K562 treated with DMSO at 1 percent for 48 hours (cell line): ENCODE measurements around the gene FBXW2. TPM values are rescaled to one million over a fixed set of nuclear protein-coding genes. Genes with fewer than 3 reads are reported as not detected.

Source experiments
- total RNA-seq: library from RNA; unstranded; fragments of 300-600 nt; gene quantifications from 2 replicates; pipeline ENCODE4 v1.2.3, GENCODE V29; 2022; ENCODE audit warnings: low replicate concordance; ENCODE audit errors: extremely low read depth

FBXW2 gene, protein sequence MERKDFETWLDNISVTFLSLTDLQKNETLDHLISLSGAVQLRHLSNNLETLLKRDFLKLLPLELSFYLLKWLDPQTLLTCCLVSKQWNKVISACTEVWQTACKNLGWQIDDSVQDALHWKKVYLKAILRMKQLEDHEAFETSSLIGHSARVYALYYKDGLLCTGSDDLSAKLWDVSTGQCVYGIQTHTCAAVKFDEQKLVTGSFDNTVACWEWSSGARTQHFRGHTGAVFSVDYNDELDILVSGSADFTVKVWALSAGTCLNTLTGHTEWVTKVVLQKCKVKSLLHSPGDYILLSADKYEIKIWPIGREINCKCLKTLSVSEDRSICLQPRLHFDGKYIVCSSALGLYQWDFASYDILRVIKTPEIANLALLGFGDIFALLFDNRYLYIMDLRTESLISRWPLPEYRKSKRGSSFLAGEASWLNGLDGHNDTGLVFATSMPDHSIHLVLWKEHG
- 299 TPM in 1 of 2 replicates, not detected in the other for total RNA-seq

DNA sequence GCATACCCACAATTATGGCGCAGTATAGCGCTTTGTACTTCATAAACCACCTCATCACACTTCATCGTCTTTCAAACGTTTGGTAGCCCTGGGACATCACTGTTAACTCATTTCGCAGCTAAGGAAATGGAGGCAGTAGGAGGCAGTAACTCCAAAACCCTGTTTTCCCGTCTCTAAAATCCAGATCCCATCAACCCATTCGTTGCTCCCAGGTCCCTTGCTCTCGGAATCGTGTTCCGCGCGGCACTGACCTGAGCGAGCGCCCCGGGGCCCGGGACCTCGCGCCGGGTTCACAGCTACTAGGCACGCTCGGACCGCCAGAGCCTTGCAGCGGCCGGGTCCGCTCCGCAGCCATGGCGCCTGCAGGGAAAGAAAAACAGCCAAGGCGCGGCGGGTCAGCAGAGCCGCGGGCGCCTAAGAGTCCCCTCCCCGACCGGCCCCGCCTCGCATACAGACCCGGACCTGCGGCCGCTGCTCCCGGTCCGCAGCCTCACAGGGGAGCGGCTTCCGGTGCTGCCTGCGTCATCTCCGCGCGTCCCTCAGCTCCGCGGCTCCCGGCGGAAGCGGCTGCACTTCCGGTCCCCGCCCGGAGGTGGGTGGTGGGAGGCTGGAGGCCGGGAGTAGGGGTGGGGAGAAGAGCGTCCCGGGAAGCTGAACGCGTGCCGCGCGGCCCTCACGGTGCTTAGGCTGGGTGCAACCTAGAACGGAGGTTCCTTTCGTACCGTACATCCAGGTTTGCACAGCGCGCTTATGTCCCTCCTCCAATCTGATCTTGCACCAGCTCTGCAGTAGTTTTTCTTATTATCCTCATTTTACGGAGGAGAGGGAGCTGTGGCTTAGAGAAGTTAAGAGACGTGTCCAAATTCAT, at the start of gene FBXW2:
FBXW2 (minus strand) TSS at position 519 of the 868 bp plus-strand sequence. CDS start 5,158 bp downstream, outside the sequence.

DNA sequence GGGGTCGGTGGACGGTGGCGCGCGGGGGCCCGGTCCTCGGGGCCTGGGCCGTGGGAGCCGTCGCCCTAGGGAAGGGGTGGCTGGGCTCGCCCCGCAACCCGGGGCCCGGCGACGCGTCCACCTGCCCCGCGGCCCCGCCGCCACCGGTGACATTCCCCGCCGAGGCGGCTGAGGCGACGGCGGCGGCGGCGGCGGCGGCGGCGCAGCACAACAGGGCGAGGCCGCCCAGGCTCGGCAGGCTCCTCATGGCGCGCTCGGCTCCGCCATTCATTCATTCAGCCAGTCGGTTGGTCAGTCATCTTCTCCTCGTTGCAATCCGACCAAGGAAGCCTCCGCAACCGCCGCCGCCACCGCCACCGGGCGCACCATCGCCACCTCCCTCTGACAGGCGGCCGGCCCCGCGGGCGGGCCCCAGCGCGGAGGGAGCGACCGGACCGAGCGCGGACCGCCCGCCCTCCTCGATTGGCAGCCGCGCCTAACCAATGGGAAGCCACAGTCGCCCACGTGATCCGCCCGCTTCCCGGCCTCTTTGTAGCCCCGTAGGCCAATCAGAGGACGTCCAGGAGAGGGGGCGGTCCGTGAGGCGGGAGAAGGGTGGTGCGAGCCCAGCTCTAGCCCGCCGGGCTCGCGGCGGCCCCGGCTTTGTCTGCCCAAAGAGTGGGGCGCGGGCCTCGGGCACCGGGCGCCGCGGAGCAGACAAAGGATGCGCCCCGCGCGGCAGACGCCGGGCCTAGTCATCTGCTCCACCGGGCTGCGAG, 78.9 kb downstream of the FBXW2 start, which contains the start of gene MEGF9:
MEGF9 (minus strand) TSS at position 383 of the 758 bp plus-strand sequence; CDS start at position 271, 112 bp downstream.

Other genes with a start within 250 kb of the FBXW2 start
- not detected in 2 replicates for gene CDK5RAP2, start 213.2 kb downstream of the FBXW2 start, total RNA-seq
- gene MEGF9, start 78.9 kb downstream of the FBXW2 start, total RNA-seq: not detected in 2 replicates
- not detected in 2 replicates for gene PSMD5, start 49.5 kb upstream of the FBXW2 start, total RNA-seq
- 665 TPM in 1 of 2 replicates, not detected in the other for gene PHF19, start 83.8 kb upstream of the FBXW2 start, total RNA-seq
- gene TRAF1, start 133.4 kb upstream of the FBXW2 start, total RNA-seq: not detected in 2 replicates